HG03378 (cell line): ENCODE results near the gene SNAP29.
"Not testable (repeated sequence)": the region's sequence is repeated elsewhere in the genome, so short reads cannot be mapped to it uniquely, and the experiment has no call there.

ENCODE experiments used
- ATAC-seq: cut with Tn5 transposase; IDR thresholded peaks from one replicate; pipeline ENCODE4 v1.9.1; 2021; ENCODE audit warnings: mild to moderate bottlenecking, moderate library complexity; ENCODE audit not compliant: unreplicated experiment

Gene SNAP29

DNA sequence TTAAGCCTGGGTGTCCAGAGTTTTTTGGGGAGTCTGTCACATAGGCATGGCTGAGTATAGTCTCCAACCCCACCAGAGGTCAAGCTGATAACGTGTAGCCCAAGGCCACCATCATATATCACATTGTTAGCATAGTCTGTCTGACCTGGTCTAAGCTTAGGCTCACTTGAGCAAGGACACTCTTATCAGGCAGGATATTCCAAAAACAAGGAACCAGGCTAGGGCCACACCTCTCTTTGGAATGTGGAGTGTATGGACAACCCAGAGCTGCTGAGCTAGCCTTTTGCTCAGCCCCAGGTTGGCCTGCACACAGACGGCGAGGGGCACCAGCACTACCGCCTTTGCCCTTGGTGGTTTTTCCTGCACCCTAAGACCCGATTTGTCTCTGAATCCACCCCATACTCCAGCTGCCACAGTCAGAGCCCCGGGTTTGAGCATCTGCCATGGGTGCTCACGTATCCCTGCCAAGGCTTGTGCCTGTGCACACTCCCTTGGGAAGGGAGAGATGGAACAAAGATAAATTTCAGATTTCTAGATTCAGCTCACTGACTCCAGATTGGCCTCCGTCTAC lies 7.2 kb downstream of the SNAP29 start:
- ATAC-seq = no peak

DNA sequence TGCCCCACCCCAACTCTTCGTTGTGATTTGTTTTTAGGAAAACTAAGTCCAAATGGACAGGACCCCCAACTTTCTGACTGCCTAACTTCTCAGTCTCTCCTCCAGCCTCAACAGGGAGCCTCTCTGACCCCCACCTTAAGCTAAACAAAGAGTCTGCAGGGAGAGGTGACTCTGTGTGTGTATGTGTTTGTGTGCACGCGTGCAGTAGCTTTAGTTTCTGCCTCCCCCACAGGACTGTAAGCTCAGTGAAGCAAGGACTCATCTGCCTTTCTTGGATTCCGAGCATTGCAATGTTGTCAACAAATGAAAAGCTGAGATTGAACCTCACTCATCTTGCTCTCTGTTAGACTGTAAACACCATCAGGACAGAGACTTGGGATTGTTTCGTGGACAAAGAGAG lies 7.9 kb downstream of the SNAP29 start:
- no peak for ATAC-seq

DNA sequence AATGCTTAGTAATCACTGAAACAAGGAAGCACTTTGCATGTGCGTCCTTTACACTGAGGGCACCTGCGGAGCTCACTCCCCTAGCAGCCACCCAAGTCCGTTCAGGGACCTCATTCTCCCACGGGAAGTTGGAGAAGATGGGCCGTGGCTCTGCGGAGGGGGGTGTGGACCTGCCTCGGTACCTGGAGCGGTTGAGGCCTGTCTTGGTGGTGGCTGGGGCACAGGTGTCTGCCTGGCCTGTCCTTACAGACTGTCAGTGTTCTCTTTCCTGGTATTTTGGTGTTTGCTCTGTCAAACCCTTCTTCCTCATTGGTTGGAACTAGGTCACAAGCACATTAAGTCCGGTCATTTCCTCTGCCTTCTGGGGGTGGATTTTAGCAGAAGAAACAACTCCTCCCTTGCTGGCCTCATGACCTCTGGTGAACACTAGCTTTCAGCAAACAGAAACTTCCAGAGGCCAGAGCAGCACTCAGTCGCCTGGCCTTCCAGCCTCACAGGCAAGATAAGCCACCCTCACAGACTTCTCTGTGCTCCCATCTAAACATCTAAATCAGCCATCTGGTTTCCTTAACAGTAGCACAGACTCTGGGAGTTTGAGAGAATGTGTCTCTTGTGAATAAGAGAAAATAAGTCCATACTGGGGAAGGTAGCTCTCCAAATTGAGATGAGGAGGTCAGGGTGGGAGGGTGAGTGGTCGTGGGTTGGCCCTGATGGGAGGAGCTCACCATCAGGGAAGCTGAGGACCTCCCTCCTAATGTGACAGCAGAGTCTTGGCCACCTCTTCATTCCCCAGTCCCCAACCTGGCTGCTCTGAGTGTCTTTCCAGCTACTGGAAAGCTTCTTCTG lies 8.6 kb downstream of the SNAP29 start:
- no peak for ATAC-seq

DNA sequence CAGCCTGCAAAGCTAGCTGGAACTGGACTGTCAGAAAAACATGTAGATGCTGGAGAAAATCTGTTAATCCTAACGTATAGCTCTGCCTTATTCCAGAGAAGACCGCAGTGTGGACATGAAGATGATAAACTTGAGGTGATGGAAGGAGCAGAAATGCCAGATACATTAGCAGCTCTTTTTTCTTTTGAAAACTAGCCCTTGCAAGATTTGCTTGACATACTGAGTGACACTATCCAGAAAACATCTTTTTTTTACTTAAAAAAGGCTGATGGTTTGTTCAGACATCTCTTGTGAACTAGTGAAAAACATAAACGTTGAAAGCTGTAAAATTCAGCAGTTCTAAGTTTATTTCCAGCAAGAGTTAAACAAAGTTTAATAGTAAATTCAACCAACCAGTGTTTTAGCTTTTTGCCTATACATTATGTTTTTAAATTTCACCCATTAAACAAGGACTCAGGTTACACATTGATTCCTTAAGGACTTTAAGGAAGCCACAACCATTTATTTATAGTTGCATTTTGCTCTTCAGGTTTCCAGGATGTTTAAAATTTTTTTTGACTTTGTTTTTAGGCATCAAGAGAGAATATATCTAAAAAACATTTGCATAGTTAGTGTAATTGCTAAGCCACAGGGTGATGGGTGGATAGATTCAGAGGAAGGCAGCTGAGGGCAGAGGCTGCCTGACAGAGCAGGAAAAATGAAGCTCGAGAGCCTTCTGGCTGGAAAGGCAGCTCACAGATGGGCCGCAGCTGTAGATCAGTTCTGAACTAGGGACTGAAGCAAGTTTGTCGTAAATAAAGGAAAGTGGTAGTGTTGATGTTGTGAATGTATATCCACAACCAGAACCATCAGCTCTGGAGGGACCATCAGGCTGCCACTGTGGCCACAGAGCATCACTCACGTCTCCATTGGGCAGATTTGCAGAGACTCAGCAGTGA lies 9.5 kb downstream of the SNAP29 start:
- no peak for ATAC-seq

DNA sequence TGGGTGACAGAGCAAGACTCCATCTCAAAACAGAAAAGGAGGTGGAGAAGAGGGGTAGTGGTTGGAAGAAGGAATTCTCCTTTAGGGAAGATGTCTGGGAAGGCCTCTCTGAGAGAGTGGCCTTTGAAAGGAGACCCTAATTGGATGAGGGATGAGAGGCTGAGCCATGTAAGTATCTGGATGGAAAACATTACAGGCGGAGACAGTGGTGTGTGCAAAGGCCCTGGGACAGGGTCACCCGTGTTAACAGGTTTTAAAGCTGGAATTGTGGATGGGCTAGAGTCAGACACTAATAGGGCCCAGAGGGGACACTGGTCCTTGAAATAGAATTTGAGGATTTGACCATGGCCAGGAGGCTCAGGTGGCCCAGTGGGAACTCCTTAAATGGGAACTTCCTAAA lies 10.4 kb downstream of the SNAP29 start:
- no peak for ATAC-seq

DNA sequence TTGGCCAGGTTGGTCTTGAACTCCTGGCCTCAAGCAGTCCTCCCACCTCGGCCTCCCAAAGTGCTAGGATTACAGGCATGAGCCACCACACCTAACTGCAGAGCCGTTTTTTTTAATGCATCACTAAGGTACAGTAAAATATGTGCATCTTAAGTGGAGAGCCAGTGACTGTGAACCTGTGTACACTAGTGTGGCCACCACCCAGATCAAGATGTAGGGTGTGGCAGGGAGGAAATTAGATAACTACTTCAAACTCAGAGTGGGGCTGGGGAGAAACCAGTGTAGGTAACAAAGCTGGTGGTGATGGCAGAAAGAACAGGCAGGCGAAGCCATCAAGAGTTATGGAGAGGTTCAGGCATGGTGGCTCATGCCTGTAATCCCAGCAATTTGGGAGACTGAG lies 14.4 kb downstream of the SNAP29 start:
- ATAC-seq = no peak

DNA sequence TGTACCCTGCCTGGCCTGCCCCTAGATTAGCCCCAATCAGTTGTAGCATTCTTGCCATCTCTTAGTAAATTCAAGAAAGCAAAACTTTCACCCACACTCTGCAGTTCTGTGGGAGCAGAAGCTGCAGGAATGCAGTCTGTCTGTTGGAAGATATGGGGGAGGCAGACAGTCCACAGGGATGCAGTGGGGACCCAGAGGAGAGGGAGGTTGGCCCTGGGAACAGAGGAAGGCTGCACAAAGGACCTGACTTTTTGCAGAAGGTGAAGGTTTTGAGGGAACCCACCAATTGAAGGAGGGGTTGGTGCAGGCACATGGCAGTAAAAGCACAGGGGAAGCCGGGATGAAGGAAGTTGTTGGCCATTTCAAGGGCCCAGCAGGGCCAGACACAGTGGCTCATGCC lies 16.5 kb downstream of the SNAP29 start:
- ATAC-seq = no peak

DNA sequence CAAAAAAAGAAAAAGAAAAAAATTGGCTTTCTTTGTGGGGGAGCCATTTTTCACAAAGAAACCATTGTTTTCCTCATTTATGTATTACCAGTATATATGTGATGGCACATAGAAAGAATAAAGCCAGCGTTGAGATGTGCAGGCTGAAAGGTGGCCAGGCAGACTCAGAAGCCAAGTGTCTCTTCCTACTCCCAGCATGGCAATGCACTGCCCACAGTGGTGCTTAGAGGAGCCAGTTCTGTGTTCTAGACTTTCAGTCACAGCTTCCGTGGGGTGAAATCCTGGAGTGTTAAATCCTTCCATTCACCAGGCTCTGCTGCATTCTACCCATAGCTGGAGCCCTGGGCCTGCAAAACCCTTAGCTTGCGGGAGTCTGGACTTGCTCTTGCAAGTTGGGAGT lies 18.9 kb downstream of the SNAP29 start:
- no peak for ATAC-seq

DNA sequence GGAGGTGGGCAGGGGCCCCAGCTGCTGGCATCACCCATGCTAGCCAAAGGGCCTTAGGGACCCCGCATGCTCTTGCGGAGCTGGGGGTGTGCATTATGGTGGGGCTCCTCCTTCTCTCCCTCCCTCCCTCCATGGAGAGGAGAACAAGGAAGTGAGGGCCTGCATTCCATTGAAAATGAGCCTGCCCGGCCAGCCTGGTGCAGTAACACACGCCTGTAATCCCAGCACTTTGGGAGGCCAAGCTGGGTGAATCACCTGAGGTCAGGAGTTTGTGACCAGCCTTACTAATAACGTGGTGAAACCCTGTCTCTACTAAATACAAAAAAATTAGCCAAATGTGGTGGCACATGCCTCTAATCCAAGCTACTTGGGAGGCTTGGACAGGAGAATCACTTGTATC lies 22.4 kb downstream of the SNAP29 start:
- ATAC-seq = no peak

DNA sequence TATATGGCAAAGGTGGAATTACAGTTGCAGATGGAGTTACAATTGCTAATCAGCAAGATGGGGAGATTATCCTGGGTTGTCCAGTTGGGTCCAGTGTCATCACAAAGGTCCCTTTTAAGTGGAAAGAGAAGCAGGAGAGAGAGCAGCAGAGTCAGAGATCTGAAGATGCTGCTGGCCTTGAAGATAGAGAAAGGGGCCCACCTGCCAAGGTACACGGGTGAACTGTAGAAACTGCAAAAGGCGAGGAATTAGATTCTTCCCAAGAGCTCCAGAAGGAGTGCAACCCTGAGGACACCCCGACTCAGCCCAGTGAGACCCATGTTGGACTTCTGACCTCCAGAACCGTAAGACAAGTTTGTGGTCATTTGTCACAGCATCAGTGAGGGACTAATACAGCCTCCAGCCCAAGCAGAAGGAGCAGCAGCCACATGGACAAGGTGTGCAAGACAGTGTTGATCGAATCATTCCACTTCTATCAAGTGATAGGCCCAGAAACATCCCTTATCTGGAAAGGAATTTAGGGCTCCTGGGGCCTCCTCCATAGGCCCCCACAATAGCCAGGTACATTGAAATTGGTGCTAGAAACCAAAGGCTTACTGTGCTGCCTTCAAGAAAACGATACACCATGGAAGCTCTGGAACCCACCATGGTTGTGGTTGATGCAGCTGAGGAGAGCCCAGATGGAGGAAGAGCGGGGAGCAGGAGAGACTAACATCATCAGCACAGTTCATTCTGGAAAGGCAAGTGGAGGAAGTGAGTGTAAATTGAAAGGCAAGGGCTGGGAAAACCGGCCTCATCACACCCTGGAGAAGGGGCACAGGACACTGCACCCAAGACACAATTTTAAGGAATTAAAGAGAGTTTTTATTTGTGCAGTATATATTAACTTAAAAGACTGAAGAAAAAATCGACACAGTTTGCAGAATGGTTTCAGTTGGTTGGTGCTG lies 23.3 kb downstream of the SNAP29 start:
- ATAC-seq = no peak

DNA sequence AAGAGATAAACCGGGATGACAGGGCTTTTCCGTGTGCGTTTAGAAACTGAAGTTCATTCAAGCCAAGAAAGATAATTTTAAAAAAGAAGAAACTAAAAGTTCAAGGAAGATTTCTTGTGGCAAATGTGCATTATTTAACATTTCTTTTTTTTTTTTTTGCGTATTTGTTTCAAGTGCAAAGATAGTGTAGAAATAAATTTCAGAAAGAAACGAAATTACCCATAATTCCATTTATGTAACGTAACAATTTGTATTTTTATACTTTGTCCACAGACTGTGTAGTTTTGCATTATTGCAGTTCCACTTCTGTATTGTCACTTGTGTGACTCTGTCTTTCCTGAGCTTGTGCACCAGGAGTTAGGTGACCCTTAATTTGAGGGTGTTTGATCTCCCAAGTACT lies 24.0 kb downstream of the SNAP29 start:
- no peak for ATAC-seq

DNA sequence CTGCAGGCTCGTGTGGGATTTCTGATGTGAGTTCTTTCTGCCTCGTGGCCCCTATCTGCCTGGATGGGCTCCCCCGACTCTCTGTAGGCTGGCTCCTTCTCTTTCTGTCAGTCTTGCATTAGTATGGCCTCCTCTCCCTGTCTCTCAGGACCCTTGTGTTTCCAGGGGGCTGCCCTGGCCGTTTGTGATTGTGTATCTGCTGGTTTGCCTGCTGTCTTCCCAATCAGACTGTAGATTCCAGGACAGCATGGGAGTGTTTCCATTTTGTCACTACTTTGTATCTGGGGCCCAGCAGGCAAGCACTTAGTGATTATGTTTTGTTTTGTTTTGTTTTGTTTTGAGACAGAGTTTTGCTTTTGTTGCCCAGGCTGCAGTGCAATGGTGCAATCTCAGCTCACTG lies 25.6 kb downstream of the SNAP29 start:
- no peak for ATAC-seq

DNA sequence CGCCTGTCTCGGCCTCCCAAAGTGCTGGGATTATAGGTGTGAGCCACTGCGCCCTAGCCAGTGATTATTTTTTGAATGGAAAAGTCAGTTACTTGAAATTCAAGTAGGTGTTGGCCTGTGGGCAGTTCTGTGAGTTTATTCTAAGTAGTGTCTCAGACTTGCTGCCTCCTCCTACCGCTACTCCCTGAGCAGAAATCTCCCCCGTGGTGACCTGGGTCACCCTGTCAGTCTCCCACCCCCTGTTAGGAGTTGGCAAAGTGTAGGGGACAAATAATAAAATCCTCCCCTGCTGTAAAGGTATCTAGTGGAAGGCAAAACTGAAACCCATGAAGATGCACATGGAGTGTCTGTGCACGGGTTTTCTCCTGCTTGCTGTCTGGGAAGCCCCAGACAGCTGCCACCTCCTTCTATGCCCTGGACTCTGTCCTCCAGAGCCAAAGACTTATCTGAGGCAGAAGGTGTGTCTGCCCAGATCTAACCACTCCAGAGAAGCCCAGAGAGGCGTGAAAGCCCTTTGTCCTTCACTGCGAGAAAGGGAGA lies 26.3 kb downstream of the SNAP29 start:
- ATAC-seq = no peak

DNA sequence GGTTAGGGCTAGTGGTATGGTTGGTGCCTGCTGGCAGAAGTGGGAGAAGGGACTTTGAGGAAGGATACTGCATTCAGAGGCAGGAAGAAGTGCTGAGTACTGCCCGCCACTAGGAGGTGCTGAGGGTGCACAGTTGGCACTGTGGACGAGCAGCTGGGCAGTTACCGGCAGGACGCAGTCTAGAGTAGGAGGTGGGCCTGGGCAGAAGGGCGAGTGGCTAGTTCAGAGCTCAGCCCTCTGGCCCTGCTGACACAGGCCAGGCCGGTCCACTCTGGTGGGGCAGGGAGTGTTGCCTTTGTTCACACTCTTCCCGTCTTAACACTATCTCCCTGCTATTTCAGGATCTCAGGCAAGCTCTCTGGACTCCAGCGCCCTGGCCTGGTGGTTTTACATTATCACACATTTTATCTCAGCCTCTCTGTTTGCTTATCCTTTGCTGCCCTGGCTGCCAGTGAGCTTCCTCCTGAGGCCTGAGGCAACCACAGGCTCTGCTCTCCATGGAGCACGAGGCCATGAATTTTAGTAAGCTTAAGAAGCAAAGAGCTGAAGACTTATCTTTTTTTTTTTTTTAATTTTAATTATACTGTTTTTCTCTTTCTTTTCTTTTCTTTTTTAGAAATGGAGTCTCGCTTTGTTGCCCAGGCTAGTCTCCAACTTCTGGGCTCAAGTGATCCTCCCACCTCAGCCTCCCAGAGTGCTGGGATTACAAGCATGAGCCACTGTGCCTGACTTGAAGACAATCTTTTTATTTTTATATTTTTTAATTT lies 26.9 kb downstream of the SNAP29 start:
- ATAC-seq = no peak

DNA sequence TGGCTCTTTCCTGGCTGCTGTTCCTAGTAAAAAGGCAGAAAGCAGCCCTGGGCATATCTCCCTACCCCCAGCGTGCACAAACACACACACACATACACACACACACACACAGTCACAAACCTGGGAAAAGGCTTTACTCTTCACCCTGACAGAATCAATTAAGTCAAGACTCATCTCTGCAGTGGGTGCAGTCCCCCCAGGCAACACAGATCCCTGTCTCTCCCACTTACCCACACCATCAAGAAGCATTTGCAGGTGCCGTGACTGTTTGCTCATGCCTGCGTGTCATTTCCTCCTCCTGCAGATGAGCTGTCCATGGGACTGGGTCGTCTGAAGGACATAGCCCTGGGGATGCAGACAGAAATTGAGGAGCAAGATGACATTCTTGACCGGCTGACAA lies 28.6 kb downstream of the SNAP29 start:
- no peak for ATAC-seq

DNA sequence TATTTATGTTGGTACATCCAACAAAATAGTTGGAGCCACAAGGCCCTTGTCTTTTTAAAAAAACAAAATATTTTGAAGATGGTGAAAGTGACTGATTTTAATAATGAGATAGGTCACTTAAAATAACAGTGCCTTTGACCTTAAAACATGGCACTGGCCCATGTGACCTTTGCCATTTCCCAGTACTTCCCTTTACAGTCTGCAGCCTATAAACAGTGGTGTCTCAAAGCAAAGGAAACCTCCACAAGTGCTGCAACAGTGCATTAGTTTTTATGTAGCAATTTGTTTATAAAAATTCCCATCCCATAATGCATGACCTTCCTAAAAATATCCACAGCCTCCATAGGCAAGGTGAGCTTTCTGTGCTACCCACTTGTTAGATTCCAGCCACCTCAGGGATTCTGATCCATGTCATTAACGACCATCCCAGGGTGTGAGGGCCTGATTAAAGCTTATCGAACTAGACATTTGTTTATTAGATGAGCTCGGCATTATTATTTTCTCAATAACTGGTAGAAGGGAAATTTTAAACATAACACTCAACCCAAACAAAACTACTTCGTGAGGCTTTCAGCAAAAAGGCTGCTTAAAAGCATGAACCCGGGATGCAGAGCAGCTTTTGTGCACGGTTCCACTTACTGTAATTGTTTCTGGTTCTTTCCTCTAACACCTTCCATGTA lies 30.4 kb downstream of the SNAP29 start:
- no peak for ATAC-seq

DNA sequence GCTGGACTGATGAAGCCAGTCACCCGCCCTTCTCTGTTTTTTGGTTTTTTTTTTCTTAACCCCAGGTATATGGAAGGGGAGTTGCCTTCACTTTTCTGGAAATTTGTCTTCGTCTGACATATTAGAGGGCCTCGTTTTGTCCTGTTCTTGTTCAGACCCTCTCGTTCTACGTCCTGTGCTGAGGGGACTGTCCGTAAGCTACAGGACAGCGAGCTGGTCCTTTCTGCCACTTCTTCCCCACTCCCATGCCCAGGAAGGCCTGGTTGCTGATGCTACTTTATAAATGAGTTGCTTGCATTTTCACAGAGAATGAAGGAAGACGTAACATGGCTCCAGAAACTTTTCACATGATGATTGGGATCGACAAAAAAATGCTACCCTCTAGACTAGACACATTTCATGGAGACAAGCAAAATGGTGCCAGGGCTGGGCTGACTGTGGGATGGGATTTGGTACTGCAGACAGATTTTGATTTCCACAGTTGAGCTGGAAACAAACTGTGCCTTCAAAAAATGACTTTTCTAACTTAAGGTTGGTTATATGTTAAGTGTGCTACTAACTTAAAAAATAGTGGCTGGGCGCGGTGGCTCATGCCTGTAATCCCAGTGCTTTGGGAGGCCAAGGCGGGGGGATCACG lies 31.2 kb downstream of the SNAP29 start:
- ATAC-seq = no peak

DNA sequence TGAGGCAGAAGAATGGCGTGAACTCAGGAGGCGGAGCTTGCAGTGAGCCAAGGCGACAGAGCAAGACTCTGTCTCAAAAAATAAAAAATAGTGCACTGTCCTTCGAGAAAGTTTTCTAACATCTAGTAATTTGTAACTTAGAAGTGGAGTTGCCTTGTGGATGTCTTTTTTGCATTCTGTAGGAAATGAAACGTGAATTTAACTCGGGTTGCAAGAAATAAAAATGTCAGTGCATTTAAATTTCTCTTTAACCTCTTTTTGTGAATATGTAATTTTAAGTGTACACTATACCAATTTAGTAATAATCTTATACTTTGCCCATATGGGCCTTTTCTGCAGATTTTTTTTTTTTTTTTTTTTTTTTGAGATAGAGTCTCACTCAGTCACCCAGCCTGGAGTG lies 32.2 kb downstream of the SNAP29 start:
- ATAC-seq = no peak

DNA sequence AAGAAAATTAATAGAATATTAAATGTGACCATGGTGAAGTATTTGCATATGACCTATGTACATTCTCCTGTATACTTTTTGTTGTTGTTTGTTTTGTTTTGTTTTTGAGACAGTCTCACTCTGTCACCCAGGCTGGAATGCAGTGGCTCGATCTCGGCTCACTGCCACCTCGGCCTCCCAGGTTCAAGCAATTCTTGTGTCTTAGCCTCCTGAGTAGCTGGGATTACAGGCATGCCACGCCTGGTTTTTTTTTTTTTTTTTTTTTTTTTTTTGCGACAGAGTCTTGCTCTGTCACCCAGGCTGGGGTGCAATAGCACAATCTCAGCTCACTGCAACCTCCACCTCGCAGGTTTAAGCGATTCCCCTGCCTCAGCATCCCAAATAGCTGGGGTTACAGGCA lies 38.9 kb downstream of the SNAP29 start:
- ATAC-seq = not testable (repeated sequence)
